ENCODE measurements around the gene UPF2. TPM values are rescaled to one million over a fixed set of nuclear protein-coding genes. Genes with fewer than 3 reads are reported as not detected.
"Not testable (repeated sequence)": the region's sequence is repeated elsewhere in the genome, so short reads cannot be mapped to it uniquely, and the experiment has no call there.

Gene UPF2
- total RNA-seq, 6 donors from 2014 or later = 16.0 to 44.0 (median 17.3) TPM

DNA sequence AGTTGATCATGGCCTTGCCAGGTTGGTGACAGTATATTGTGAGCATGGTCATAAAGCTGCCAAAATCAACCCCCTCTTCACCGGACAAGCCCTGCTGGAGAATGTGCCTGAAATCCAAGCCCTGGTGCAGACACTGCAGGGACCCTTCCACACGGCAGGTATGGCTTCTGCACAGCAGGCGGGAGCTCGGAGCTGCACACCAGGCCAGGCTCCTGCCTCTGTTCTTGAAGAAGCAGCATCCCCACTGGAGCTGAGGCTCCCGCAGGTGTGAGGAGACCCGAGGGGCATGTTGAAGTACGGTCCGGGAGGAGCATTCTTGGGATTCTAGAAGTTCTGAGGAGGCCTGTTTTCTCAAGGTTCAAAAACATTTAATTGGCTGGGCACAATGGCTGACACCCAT, 38.9 kb upstream of the UPF2 start:
- Histone ChIP-seq H3K27me3 (no peaks in the 10 kb centered on the region), H3K9me3 (no peaks in the 10 kb centered on the region), H3K36me3 (peaks cover 3 to 49% (median 11%) of the 10 kb centered on the region in 4 donors), H3K27ac (no peak overlapping the region), H3K4me1 (no peaks in the 10 kb centered on the region), H3K4me3 (no peak overlapping the region)
- ATAC-seq (ENCODE audit: low FRiP score in 2 of 2) (no peak), DNase-seq (no peak)
- 78% methylated on average over 6 to 8 of the region's 8 CpGs for WGBS, 2 donors
- TF ChIP-seq, protein P1, sequence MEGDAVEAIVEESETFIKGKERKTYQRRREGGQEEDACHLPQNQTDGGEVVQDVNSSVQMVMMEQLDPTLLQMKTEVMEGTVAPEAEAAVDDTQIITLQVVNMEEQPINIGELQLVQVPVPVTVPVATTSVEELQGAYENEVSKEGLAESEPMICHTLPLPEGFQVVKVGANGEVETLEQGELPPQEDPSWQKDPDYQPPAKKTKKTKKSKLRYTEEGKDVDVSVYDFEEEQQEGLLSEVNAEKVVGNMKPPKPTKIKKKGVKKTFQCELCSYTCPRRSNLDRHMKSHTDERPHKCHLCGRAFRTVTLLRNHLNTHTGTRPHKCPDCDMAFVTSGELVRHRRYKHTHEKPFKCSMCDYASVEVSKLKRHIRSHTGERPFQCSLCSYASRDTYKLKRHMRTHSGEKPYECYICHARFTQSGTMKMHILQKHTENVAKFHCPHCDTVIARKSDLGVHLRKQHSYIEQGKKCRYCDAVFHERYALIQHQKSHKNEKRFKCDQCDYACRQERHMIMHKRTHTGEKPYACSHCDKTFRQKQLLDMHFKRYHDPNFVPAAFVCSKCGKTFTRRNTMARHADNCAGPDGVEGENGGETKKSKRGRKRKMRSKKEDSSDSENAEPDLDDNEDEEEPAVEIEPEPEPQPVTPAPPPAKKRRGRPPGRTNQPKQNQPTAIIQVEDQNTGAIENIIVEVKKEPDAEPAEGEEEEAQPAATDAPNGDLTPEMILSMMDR (IDR thresholded peaks at IDR 0.05) = no peak
- TF ChIP-seq POLR2AphosphoS5 (IDR thresholded peaks at IDR 0.05) (no peak), POLR2A (IDR thresholded peaks at IDR 0.05) (no peak), EP300 (IDR thresholded peaks at IDR 0.05) (no peak)

DNA sequence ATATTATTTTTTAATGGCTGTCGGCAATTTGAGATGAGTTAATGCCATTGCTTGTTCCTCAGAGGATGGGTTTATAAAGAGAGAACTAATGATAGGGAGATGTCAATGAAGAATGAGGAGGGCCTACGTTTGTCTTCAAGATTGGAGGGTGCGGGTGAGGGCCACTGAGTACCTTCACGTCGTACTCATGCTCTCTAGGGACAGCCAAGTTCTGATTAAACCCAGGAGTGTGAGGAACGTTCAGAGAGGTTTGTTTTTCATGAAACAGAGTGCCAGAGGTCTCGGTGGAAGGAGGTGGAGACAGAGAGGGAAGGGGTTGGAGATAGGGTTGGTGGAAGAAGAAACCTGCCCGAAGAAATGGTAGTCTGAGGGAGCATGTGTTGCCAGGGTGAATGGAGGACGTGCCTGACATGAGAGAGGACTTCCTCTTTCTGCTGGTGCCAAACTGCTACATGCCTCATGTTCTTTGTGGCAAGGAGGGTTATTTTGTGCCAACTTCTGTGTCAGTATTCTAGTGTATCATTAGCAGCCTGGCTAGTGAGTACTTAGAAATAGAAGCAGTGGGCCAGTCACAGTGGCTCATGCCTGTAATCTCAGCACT, 35.1 kb upstream of the UPF2 start:
- DNase-seq (no peak), ATAC-seq (ENCODE audit: low FRiP score in 2 of 2) (no peak)
- Histone ChIP-seq H3K9me3 (no peaks in the 10 kb centered on the region), H3K27me3 (no peaks in the 10 kb centered on the region), H3K4me1 (no peaks in the 10 kb centered on the region), H3K36me3 (peaks cover 0 to 17% (median 0%) of the 10 kb centered on the region in 4 donors), H3K4me3 (no peak overlapping the region), H3K27ac (no peak overlapping the region)
- TF ChIP-seq, protein P1 (IDR thresholded peaks at IDR 0.05) = no peak
- TF ChIP-seq POLR2A (IDR thresholded peaks at IDR 0.05) = no peak
- TF ChIP-seq POLR2AphosphoS5 (IDR thresholded peaks at IDR 0.05) = no peak
- no peak for TF ChIP-seq EP300 (IDR thresholded peaks at IDR 0.05)
- 73 to 79% methylated on average over 9 of the region's 9 CpGs for WGBS, 2 donors

DNA sequence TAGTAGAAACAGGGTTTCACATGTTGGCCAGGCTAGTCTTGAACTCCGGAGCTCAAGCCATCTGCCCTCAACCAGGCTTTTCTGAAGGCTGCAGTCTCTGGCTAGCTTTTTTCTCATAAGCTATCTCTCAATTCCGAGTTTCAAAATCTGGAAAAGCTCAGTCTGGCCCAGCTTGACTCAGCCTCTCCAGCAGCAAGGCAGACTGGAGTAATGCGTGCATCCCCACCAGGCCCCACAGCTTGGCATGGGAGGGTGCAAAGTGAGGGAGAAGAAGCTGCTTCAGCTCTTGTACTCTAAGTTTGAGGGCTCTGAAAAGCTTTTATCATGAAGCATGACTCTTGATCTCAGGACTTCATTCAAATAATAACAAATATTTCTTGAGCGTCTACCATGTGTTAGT, 30.9 kb upstream of the UPF2 start:
- no peak overlapping the region for H3K4me3 ChIP-seq
- ATAC-seq (ENCODE audit: low FRiP score in 2 of 2) = no peak
- DNase-seq = no peak
- H3K36me3 ChIP-seq = peaks cover 0 to 9% (median 0%) of the 10 kb centered on the region in 4 donors
- H3K9me3 ChIP-seq = no peaks in the 10 kb centered on the region
- TF ChIP-seq POLR2AphosphoS5 (IDR thresholded peaks at IDR 0.05) = no peak
- TF ChIP-seq POLR2A (IDR thresholded peaks at IDR 0.05) = no peak
- TF ChIP-seq, protein P1 (IDR thresholded peaks at IDR 0.05) = no peak
- TF ChIP-seq EP300 (IDR thresholded peaks at IDR 0.05) = no peak
- no peaks in the 10 kb centered on the region for H3K27me3 ChIP-seq
- WGBS, 2 donors = 88 to 90% methylated on average over 4 of the region's 4 CpGs
- H3K4me1 ChIP-seq = peaks cover 0 to 10% (median 4%) of the 10 kb centered on the region in 4 donors
- no peak overlapping the region for H3K27ac ChIP-seq

DNA sequence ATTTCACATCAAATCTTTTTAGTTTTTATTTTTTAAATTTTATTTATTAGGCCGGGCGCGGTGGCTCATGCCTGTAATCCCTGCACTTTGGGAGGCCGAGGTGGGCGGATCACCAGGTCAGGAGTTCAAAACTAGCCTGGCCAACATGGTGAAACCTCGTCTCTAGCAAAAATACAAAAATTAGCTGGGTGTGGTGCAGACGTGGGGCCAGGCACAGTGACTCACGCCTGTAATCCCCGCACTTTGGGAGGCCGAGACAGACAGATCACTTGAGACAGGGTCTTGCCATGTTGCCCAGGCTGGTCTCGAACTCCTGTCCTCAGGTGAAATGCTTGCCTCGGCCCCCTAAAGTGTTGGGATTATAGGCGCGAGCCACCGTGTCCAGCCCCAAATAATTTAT, 28.8 kb upstream of the UPF2 start:
- DNase-seq; H3K4me3 ChIP-seq; H3K36me3 ChIP-seq; ATAC-seq (ENCODE audit: low FRiP score in 2 of 2); H3K27ac ChIP-seq; H3K27me3 ChIP-seq; H3K9me3 ChIP-seq: not testable (repeated sequence)
- peaks cover 3 to 14% (median 6%) of the 10 kb centered on the region in 4 donors for H3K4me1 ChIP-seq
- WGBS, 2 donors = 92 to 96% methylated on average over 15 of the region's 15 CpGs

DNA sequence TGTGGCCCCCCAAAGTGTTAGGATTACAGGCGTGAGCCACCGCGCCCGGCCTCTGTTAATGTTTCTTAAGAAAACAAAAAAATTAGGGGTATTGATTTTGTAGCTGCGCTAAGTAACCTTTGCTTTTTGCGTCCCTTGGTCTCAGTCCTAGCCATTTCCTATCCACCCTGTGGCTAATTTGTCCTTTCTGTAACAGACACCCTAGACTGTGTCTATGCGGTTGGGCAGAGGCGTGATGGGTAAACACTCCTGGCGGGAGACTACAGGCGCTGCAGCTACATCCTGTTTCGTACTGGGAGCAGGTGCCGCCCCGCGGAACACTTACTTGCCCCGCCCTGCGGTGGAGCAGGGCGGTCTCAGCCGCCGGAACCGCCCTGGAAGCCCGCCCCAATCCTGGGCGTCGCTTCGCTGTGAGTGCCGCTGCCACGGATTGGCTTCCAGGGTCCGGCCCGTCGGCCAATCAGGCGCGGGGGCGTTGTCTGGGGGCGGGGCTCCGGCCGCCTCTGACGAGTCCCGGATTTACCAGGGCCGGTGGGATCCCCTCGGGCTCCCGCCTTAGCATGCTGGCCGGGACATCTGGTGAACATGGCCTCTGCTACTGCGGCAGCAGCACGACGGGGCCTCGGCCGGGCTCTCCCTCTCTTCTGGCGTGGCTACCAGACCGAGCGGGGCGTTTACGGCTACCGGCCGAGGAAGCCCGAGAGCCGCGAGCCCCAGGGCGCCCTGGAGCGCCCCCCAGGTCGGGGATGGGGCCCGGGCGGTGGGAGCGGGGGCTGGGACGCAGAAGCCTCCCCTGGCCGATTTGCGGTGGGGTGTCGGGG, 26.1 kb upstream of the UPF2 start, which contains the start of gene DHTKD1:
DHTKD1 (plus strand) TSS at position 506 of the 821 bp plus-strand sequence; CDS start at position 586, 80 bp downstream.
- 8 to 25% methylated on average over 9 to 24 of the region's 66 CpGs for WGBS, 2 donors
- H3K27ac ChIP-seq = peak within 1 kb of the TSS; percentile 79 to 94 (median 88)

More for the DNA sequence above, 26.1 kb upstream of the UPF2 start, which contains the start of gene DHTKD1:
- peaks cover 3 to 14% (median 6%) of the 10 kb centered on the region in 4 donors for H3K4me1 ChIP-seq
- H3K36me3 ChIP-seq = no peaks in the 10 kb centered on the region
- no peaks in the 10 kb centered on the region for H3K9me3 ChIP-seq
- TF ChIP-seq POLR2A (IDR thresholded peaks at IDR 0.05) (peak in 3 of 4 donors; percentile 53 to 80 (median 57)), EP300 (IDR thresholded peaks at IDR 0.05) (peak in 2 of 4 donors; percentile 6 to 63), POLR2AphosphoS5 (IDR thresholded peaks at IDR 0.05) (peak; percentile 47 to 88)
- TF ChIP-seq, protein P1 (IDR thresholded peaks at IDR 0.05) = peak; percentile 24 to 87 (median 73)
- peak; percentile 99 to 100 for DNase-seq
- peak; percentile 100 for ATAC-seq (ENCODE audit: low FRiP score in 2 of 2)
- H3K4me3 ChIP-seq = peak within 1 kb of the TSS; percentile 68 to 100 (median 96)
- H3K27me3 ChIP-seq = no peaks in the 10 kb centered on the region
